ENCODE measurements around the gene ARRB1. TPM values are rescaled to one million over a fixed set of nuclear protein-coding genes. Genes with fewer than 3 reads are reported as not detected.

Gene ARRB1
- total and polyA plus RNA-seq, 4 donors, result 35.0 to 45.8 (median 41.9) TPM

- Histone ChIP-seq H3K4me1 (ENCODE audit: control insufficient read depth, insufficient read depth, low read length) (peaks cover 21% of the 10 kb centered on the region), H3K4me3 (ENCODE audit: low read depth, low read length) (no peak overlapping the region), H3K27me3 (ENCODE audit: control insufficient read depth, insufficient read depth, low read length) (no peaks in the 10 kb centered on the region), H3K27ac (ENCODE audit: low read depth, low read length) (no peak overlapping the region), H3K36me3 (ENCODE audit: control insufficient read depth, insufficient read depth, low read length) (peaks cover 4% of the 10 kb centered on the region), H3K9me3 (ENCODE audit: control insufficient read depth, insufficient read depth, low read length) (no peaks in the 10 kb centered on the region)
- peak in 2 of 6 donors; percentile 70 to 84 for DNase-seq (ENCODE audit: low read depth in 4 of 6, low spot score in 6 of 6)
- WGBS (ENCODE audit: insufficient coverage), result 15% methylated on average over 6 of the region's 9 CpGs
Measured at GRCh38 chr11:75328426-75329277, 22.8 kb downstream of the ARRB1 start.

DNA sequence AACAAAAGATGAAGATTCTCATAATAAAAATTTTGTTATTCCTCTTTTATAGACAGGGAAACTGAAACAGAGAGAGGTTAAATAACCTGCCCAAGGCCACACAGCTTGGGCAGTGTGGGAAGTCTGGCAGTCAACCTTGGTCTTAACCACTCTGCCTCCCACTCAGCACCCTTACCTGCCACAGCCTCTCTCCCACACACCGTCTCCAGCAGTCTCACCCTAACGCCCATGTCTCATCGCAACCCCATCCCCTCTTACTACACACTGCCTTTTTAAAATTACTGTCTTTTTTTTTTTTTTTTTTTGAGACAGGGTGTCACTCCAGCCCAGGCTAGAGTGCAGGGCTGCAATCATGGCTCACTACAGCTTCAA is 25.0 kb downstream of the ARRB1 start:
- H3K9me3 ChIP-seq (ENCODE audit: control insufficient read depth, insufficient read depth, low read length), result no peaks in the 10 kb centered on the region
- no peaks in the 10 kb centered on the region for H3K27me3 ChIP-seq (ENCODE audit: control insufficient read depth, insufficient read depth, low read length)
- no CpG with 5 or more reads among the region's 3 CpGs for WGBS (ENCODE audit: insufficient coverage)
- no peak for DNase-seq (ENCODE audit: low read depth in 4 of 6, low spot score in 6 of 6)
- H3K36me3 ChIP-seq (ENCODE audit: control insufficient read depth, insufficient read depth, low read length), result peaks cover 8% of the 10 kb centered on the region
- H3K27ac ChIP-seq (ENCODE audit: low read depth, low read length), result no peak overlapping the region
- H3K4me1 ChIP-seq (ENCODE audit: control insufficient read depth, insufficient read depth, low read length), result peaks cover 21% of the 10 kb centered on the region
- H3K4me3 ChIP-seq (ENCODE audit: low read depth, low read length), result no peak overlapping the region

GRCh38 chr11:75325713-75326438 is 25.6 kb downstream of the ARRB1 start:
- Histone ChIP-seq H3K27me3 (ENCODE audit: control insufficient read depth, insufficient read depth, low read length) (no peaks in the 10 kb centered on the region), H3K4me3 (ENCODE audit: low read depth, low read length) (no peak overlapping the region), H3K27ac (ENCODE audit: low read depth, low read length) (no peak overlapping the region), H3K4me1 (ENCODE audit: control insufficient read depth, insufficient read depth, low read length) (peaks cover 21% of the 10 kb centered on the region), H3K36me3 (ENCODE audit: control insufficient read depth, insufficient read depth, low read length) (peaks cover 8% of the 10 kb centered on the region), H3K9me3 (ENCODE audit: control insufficient read depth, insufficient read depth, low read length) (no peaks in the 10 kb centered on the region)
- WGBS (ENCODE audit: insufficient coverage), result 75% methylated on average over 8 of the region's 10 CpGs
- DNase-seq (ENCODE audit: low read depth in 4 of 6, low spot score in 6 of 6), result peak in 1 of 6 donors; percentile 87

DNA sequence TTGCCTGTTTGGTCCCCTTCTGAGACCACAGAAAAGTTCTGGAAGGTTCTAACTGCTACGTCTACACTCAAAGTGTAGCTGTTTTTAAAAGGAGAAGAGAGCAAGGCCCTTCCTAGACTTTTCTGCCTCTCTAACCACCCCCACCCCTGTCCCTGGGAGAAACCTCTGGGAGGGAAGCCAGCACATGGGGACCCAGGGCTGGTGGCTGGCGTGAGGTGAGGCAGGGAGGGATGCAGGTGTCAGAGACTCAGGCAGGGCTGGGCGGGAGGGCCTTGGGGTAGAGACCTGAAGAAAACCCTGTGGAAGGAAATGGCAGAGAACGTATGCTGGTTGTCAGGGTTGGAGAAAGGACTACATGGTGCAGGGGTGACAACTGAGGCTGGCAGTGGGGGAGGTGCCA is 26.7 kb downstream of the ARRB1 start:
- WGBS (ENCODE audit: insufficient coverage), result 71% methylated on average over 3 of the region's 4 CpGs
- no peak overlapping the region for H3K27ac ChIP-seq (ENCODE audit: low read depth, low read length)
- no peak for DNase-seq (ENCODE audit: low read depth in 4 of 6, low spot score in 6 of 6)
- H3K36me3 ChIP-seq (ENCODE audit: control insufficient read depth, insufficient read depth, low read length), result peaks cover 13% of the 10 kb centered on the region
- no peak overlapping the region for H3K4me3 ChIP-seq (ENCODE audit: low read depth, low read length)
- H3K9me3 ChIP-seq (ENCODE audit: control insufficient read depth, insufficient read depth, low read length), result no peaks in the 10 kb centered on the region
- H3K4me1 ChIP-seq (ENCODE audit: control insufficient read depth, insufficient read depth, low read length), result peaks cover 31% of the 10 kb centered on the region
- H3K27me3 ChIP-seq (ENCODE audit: control insufficient read depth, insufficient read depth, low read length), result no peaks in the 10 kb centered on the region

GRCh38 chr11:75324189-75324588 is 27.3 kb downstream of the ARRB1 start:
- WGBS (ENCODE audit: insufficient coverage), result 89% methylated on average over 8 of the region's 12 CpGs
- Histone ChIP-seq H3K4me1 (ENCODE audit: control insufficient read depth, insufficient read depth, low read length) (peaks cover 36% of the 10 kb centered on the region), H3K27ac (ENCODE audit: low read depth, low read length) (no peak overlapping the region)

GRCh38 chr11:75323609-75324008 is 27.9 kb downstream of the ARRB1 start:
- peaks cover 16% of the 10 kb centered on the region for H3K36me3 ChIP-seq (ENCODE audit: control insufficient read depth, insufficient read depth, low read length)
- H3K27me3 ChIP-seq (ENCODE audit: control insufficient read depth, insufficient read depth, low read length), result no peaks in the 10 kb centered on the region
- H3K4me1 ChIP-seq (ENCODE audit: control insufficient read depth, insufficient read depth, low read length), result peaks cover 30% of the 10 kb centered on the region
- H3K9me3 ChIP-seq (ENCODE audit: control insufficient read depth, insufficient read depth, low read length), result no peaks in the 10 kb centered on the region
- H3K4me3 ChIP-seq (ENCODE audit: low read depth, low read length), result no peak overlapping the region
- no peak for DNase-seq (ENCODE audit: low read depth in 4 of 6, low spot score in 6 of 6)
- WGBS (ENCODE audit: insufficient coverage), result no CpG with 5 or more reads among the region's 7 CpGs
- no peak overlapping the region for H3K27ac ChIP-seq (ENCODE audit: low read depth, low read length)

More at GRCh38 chr11:75324189-75324588, 27.3 kb downstream of the ARRB1 start:
- Histone ChIP-seq H3K4me3 (ENCODE audit: low read depth, low read length) (no peak overlapping the region), H3K27me3 (ENCODE audit: control insufficient read depth, insufficient read depth, low read length) (no peaks in the 10 kb centered on the region), H3K9me3 (ENCODE audit: control insufficient read depth, insufficient read depth, low read length) (no peaks in the 10 kb centered on the region), H3K36me3 (ENCODE audit: control insufficient read depth, insufficient read depth, low read length) (peaks cover 13% of the 10 kb centered on the region)
- no peak for DNase-seq (ENCODE audit: low read depth in 4 of 6, low spot score in 6 of 6)

DNA sequence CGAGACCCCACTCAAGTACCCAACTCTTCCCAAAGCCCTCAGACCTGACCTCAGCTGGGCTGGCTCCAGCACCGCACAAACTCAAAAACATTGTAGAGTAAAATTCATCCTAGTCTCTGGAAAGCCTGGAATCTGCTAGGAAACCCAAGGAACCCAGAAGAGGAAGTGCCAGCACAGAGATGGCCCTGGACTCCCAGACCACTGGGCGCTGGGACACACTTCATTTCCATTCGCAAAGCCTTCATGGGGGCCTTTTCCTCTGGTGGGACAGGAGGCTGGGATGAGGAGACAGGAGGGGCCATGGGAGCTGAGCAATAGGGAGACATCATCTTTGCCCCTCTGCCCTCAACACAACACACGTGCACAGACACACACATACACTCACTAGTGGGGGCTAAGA is 30.8 kb downstream of the ARRB1 start:
- 96% methylated on average over 4 of the region's 5 CpGs for WGBS (ENCODE audit: insufficient coverage)
- peaks cover 14% of the 10 kb centered on the region for H3K36me3 ChIP-seq (ENCODE audit: control insufficient read depth, insufficient read depth, low read length)
- H3K9me3 ChIP-seq (ENCODE audit: control insufficient read depth, insufficient read depth, low read length), result no peaks in the 10 kb centered on the region
- H3K4me3 ChIP-seq (ENCODE audit: low read depth, low read length), result no peak overlapping the region
- no peak overlapping the region for H3K27ac ChIP-seq (ENCODE audit: low read depth, low read length)
- no peaks in the 10 kb centered on the region for H3K27me3 ChIP-seq (ENCODE audit: control insufficient read depth, insufficient read depth, low read length)
- peaks cover 28% of the 10 kb centered on the region for H3K4me1 ChIP-seq (ENCODE audit: control insufficient read depth, insufficient read depth, low read length)
- DNase-seq (ENCODE audit: low read depth in 4 of 6, low spot score in 6 of 6), result no peak

GRCh38 chr11:75320046-75320618 is 31.3 kb downstream of the ARRB1 start:
- Histone ChIP-seq H3K36me3 (ENCODE audit: control insufficient read depth, insufficient read depth, low read length) (peaks cover 12% of the 10 kb centered on the region), H3K4me3 (ENCODE audit: low read depth, low read length) (no peak overlapping the region), H3K27me3 (ENCODE audit: control insufficient read depth, insufficient read depth, low read length) (no peaks in the 10 kb centered on the region), H3K4me1 (ENCODE audit: control insufficient read depth, insufficient read depth, low read length) (peaks cover 26% of the 10 kb centered on the region), H3K27ac (ENCODE audit: low read depth, low read length) (no peak overlapping the region), H3K9me3 (ENCODE audit: control insufficient read depth, insufficient read depth, low read length) (no peaks in the 10 kb centered on the region)
- peak in 1 of 6 donors; percentile 53 for DNase-seq (ENCODE audit: low read depth in 4 of 6, low spot score in 6 of 6)
- 90% methylated on average over 2 of the region's 6 CpGs for WGBS (ENCODE audit: insufficient coverage)

DNA sequence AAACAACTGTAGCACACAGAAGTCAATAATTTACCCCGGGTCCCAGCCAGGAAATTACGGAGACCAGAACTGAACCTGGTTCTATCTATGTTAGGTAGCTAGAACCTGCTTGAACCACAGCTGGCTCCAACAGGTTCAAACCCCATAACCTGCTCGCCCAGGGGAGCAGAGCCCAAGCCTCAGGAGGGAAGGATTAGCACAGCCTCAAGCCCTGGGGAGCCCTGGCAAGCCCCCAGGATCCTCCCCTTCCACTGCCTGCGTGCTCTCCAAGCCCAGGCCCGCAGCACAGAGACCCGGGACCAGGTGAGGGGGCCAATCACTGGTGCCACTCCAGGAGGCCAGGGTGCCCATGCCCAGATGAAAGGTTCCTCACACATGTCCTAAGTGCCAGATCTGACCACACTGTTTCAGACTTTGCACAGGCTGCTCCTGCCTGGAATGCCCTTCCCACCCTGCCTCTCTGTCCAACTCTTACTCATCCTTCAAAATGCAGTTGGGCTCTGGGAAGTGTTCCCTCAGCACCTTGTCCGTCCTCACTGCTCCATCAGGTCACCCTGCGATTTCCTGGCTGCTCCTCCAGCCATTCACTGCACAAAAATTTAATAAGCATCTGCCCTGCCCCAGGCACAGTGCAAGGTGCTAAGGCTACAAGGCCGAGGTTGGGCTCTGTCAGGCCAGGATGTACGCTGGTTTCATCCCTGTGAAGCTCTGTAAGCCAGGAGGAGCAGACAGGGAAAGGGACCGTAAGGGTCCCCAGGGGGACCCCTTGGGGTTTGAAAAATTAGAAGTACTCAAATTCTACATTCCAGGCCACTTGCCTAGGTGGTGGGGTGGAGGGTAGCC is 32.2 kb downstream of the ARRB1 start:
- 88% methylated on average over 10 of the region's 11 CpGs for WGBS (ENCODE audit: insufficient coverage)
- no peak for DNase-seq (ENCODE audit: low read depth in 4 of 6, low spot score in 6 of 6)
- no peak overlapping the region for H3K27ac ChIP-seq (ENCODE audit: low read depth, low read length)
- H3K4me1 ChIP-seq (ENCODE audit: control insufficient read depth, insufficient read depth, low read length), result peaks cover 27% of the 10 kb centered on the region
- no peaks in the 10 kb centered on the region for H3K27me3 ChIP-seq (ENCODE audit: control insufficient read depth, insufficient read depth, low read length)
- H3K9me3 ChIP-seq (ENCODE audit: control insufficient read depth, insufficient read depth, low read length), result no peaks in the 10 kb centered on the region
- no peak overlapping the region for H3K4me3 ChIP-seq (ENCODE audit: low read depth, low read length)
- H3K36me3 ChIP-seq (ENCODE audit: control insufficient read depth, insufficient read depth, low read length), result peaks cover 12% of the 10 kb centered on the region

All from spinal cord (tissue), 10 donors.